SKM-1 treated with dmso at 0.1 percent for 144 hours (cell line): ENCODE data around the gene PDZD4.
A peak's percentile ranks its signal among the peaks of the same experiment; 100 is the strongest.

ENCODE experiments used
- DNase-seq: peaks from one replicate; lab custom pipeline; 2025; ENCODE audit not compliant: unreplicated experiment; lab: John Stamatoyannopoulos, UW

Gene PDZD4

GRCh38 chrX:153772316-153773217 is 57.8 kb downstream of the PDZD4 start:
- DNase-seq, result no peak

- DNase-seq, result no peak
Observed at GRCh38 chrX:153771415-153772315, 58.7 kb downstream of the PDZD4 start.

- no peak for DNase-seq
Observed at GRCh38 chrX:153770601-153771414, 59.5 kb downstream of the PDZD4 start.

DNA sequence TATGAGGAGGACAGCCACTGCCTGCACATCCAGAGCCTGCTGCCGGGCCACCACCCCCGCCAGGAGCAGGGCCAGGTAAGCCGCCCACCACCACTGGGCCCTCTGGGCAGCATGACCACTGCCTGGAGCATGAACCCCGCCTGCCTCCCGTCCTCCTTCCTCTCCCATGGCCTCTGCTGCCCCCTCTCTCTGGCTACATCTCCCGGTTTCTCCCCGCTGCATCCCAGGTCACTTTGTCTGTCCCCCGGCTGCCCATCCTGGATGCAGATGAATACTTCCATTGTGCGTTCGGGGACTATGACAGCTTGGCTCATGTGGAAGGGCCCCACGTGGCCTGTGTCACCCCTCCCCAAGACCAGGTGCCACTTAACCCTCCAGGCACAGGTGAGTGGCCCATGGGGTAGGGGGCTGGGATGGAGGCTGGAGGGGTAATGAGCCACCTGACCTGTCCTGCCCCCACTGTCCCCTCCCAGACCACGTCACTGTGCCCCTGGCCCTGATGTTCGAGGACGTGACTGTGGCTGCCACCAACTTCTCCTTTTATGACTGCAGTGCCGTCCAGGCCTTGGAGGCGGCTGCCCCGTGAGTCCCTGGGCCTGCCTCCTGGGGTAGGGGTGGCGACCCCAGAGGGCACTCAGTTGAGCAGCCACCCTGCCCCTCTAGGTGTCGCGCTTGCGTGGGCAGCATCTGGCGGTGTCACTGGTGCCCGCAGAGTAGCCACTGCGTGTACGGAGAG is 60.3 kb downstream of the PDZD4 start:
- no peak for DNase-seq

DNA sequence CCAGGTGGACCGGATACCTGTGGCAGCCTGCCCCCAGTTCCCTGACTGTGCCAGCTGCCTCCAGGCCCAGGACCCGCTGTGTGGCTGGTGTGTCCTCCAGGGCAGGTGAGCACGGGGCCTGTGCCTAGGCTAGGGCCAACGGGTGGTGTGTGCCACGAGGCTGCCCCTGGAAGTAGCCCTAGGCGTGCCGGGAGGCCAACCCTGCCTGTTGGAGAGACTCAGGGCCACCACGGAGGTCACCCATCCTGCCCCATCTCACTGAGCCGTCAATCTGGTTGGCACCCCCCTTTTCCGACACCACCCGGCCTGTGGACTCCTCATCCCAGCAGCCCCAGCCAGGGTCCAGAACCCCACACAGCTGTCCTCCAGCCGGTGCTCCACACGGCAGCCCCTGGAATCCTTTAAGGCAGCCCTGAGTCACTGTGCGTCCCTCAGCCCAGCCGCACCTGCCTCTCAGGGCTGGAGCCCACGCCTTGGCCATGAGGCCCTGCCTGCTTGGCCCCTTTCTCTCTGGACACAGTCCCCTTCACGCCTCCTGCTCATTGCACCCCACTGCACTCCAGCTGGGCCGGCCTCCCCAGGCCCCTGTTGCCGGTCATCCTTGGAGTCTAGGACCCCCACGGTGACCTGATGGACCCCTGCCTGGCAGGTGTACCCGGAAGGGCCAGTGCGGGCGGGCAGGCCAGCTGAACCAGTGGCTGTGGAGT is 61.0 kb downstream of the PDZD4 start:
- DNase-seq, result no peak

- no peak for DNase-seq
Observed at GRCh38 chrX:153768311-153769157, 61.8 kb downstream of the PDZD4 start.

GRCh38 chrX:153767674-153768055 is 62.7 kb downstream of the PDZD4 start:
- no peak for DNase-seq

- DNase-seq, result no peak
Observed at GRCh38 chrX:153766871-153767673, 63.3 kb downstream of the PDZD4 start.

DNA sequence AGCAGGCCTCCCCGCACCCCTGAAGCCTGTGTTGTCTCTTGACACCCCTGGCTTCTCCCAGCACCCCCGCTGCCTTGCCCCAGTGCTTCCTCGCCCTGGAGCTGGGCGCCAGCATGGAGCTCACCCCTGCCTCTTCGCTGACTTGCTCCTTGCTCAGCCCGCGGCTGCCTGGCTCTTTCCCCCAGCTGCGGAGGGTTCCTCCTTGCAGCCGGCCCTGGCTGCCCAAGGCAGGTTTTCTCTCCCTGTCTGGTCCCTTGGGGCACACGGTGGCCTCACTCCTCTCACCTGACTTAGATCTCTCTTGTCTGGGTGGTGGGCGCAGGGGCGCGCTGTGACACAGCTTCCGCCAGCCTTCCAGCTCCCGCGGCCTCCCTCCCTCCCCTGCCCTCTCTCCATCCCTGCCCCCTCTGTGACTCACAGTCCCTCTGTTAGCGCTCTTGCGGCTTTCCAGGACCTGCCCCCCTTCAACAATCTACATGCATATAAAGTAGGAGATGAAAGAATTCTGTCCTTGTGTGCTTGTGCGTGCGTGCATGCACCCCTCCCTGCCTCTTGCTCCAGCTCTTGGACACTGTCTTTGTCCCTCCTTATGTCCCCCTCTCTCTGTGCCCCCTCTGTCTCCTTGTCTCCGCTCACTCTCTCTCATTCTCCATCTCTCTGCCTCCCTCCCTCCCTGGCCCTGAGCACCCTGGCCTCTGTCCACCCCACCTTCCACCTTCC is 64.1 kb downstream of the PDZD4 start:
- DNase-seq, result no peak

- DNase-seq, result no peak
Observed at GRCh38 chrX:153765138-153766079, 64.9 kb downstream of the PDZD4 start.

DNA sequence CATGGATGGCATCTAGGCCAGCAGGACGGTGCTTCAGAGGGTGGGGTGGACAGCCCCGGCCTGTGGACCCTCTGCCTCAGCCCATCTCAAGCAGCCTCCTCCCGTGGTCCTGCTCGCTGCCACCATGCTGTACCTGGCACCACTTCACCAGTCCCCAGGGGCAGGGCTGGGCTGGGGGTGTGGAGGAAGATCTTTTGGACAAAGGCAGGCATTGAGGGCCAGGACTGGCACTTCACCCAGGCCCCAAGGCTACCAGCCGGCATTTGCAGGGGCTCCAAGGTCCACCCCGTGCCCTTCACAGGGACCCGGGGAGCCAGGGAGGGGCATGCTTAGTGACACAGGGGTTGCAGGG is 65.6 kb downstream of the PDZD4 start:
- no peak for DNase-seq

DNA sequence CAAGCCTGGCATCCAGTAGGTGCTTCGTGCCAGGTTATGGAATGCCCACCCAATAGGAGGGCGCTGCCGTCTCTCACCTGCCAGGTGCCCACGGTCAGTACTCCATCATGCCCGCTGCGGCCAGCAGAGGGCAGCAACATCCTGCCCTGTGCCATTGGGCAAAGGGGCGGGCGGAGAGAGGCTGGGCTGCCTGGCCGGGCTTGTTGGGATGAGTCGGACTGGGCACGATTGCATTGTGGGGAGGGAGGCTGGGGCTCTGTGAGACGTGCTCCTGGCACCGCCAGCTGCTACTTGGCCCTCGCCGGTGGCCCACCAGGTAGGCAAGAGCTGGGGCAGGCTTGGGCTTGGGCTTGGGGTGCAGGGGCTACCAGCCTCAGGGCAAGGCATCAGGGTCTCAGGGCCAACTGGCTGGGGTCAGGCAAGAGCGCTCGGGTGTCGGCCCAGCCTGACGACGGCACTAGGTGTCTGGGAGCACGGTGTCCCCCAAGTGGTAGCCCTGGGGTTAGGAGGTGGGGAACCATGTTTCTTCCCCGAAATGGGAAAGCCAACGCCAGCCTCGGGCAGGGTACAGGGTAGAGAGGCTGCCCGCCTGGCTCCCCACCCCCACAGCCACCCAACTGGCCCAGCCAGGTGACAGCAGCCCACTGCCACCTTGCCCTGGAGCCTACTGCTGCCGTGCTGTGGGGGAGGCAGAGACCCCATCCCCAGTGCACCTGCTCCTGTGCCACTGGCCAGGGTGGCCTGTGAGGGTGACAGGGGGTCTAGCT is 66.2 kb downstream of the PDZD4 start, which contains the start of gene PLXNB3:
TSS of gene PLXNB3 (plus strand) at position 261 of the 767 bp plus-strand sequence. CDS start 1,287 bp downstream, outside the sequence.
- DNase-seq, result peak; percentile 36

GRCh38 chrX:153763298-153763932 is 66.9 kb downstream of the PDZD4 start:
- no peak for DNase-seq

DNA sequence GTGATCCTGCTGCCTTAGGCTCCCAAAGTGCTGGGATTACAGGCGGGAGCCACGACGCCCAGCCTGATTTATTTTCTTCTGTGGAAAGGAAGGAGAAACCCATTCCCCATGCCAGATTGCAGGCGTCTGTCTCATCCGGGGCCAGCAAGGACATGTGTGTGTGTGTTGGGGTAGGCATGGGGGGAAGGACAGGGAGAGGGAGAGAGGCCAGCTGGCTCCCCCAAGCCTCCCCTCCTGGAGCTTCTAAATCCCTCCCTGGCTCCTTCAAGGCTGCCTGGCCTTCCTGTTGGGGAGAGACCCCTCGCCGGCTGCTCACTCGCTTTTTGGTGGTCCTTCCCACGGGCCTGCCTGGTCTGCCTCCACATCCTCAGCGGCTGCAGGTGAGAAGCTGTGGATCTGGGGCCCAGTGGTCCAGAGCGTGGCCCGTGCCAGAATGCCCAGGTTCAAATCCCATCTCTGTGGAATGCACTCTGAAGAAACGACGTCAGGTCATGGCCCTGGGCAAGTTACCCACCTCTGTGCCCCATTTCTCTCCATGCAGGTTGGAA is 67.6 kb downstream of the PDZD4 start:
- DNase-seq, result no peak

DNA sequence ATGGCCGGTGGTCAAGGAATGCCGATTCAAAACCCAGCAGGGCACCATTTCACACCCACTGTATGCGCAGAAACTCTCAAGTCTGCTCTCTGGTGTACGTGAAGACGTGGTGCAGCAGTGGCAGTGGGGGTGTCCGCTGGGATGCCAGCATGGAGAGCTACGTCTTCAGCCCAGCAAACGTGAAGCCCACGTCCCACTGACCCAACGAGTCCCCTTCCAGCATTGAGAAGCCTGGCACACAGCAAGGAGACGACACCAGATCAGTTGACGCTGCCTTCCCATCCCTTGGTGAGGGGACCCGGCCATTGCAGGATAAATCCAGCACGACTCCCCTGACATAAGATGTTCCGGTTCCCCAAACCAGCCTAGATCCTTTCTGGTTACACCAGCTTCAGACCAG is 68.5 kb downstream of the PDZD4 start:
- DNase-seq, result no peak
